Trophoblast cell (in vitro differentiated cells and primary cell): Measurements from ENCODE around the gene SH3GLB1.
A peak's percentile ranks its signal among the peaks of the same experiment; 100 is the strongest.

Source experiments
- DNase-seq, 2 donors: peaks; one replicate each; pipeline ENCODE4 v3.0.0-alpha.2; 2016
- H2AFZ ChIP-seq: 2 replicates; pipeline ENCODE4 v1.6.1; 2013; ENCODE audit warnings: low read length, moderate library complexity, mild to moderate bottlenecking; ENCODE audit not compliant: insufficient read depth, poor library complexity
- H2AK5ac ChIP-seq: 2 replicates; pipeline ENCODE4 v1.6.1; 2013; ENCODE audit warnings: mild to moderate bottlenecking, low read length
- H2BK120ac ChIP-seq: 2 replicates; pipeline ENCODE4 v1.6.1; 2013; ENCODE audit warnings: low read length, mild to moderate bottlenecking, moderate library complexity; ENCODE audit not compliant: insufficient read depth, poor library complexity
- H2BK12ac ChIP-seq: 2 replicates; pipeline ENCODE4 v1.6.1; 2013; ENCODE audit warnings: mild to moderate bottlenecking, low read length, moderate library complexity
- H2BK5ac ChIP-seq: 2 replicates; pipeline ENCODE4 v1.6.1; 2013; ENCODE audit warnings: low read length, low read depth, moderate library complexity, mild to moderate bottlenecking; ENCODE audit not compliant: poor library complexity
- H3K14ac ChIP-seq: 2 replicates; pipeline ENCODE4 v1.6.1; 2013; ENCODE audit warnings: mild to moderate bottlenecking, low read length
- H3K18ac ChIP-seq: 2 replicates; pipeline ENCODE4 v1.6.1; 2013; ENCODE audit warnings: mild to moderate bottlenecking, low read length
- H3K23ac ChIP-seq: 2 replicates; pipeline ENCODE4 v1.6.1; 2013; ENCODE audit warnings: low read length
- H3K27ac ChIP-seq: 2 replicates; pipeline ENCODE4 v1.5.1; 2013; ENCODE audit warnings: low read depth, mild to moderate bottlenecking, inconsistent platforms, low read length, moderate library complexity
- H3K27me3 ChIP-seq: 2 replicates; pipeline ENCODE4 v1.6.1; 2013; ENCODE audit warnings: inconsistent platforms, mild to moderate bottlenecking, low read length, moderate library complexity; ENCODE audit not compliant: insufficient read depth
- H3K36me3 ChIP-seq, 2 experiments: 1 replicate in 1 of 2; 2 replicates in 1 of 2; pipeline ENCODE4 v1.6.1; 2013; ENCODE audit warnings: low read length in 2 of 2, mild to moderate bottlenecking in 2 of 2, moderate library complexity in 1 of 2; ENCODE audit not compliant: insufficient read depth in 2 of 2, control insufficient read depth in 1 of 2
- H3K4ac ChIP-seq: 2 replicates; pipeline ENCODE4 v1.6.1; 2013; ENCODE audit warnings: low read depth, mild to moderate bottlenecking, low read length, moderate library complexity
- H3K4me1 ChIP-seq, 2 experiments: 1 replicate in 1 of 2; 2 replicates in 1 of 2; pipeline ENCODE4 v1.6.1; 2013; ENCODE audit warnings: low read length in 2 of 2, mild to moderate bottlenecking in 2 of 2, moderate library complexity in 1 of 2; ENCODE audit not compliant: insufficient read depth in 2 of 2, control insufficient read depth in 1 of 2
- H3K4me2 ChIP-seq: 2 replicates; pipeline ENCODE4 v1.6.1; 2013; ENCODE audit warnings: inconsistent platforms, mild to moderate bottlenecking, low read length, moderate library complexity
- H3K4me3 ChIP-seq: 2 replicates; pipeline ENCODE4 v1.5.1; 2013; ENCODE audit warnings: mild to moderate bottlenecking, low read depth, low read length, inconsistent platforms
- H3K79me1 ChIP-seq: one replicate; pipeline ENCODE4 v1.6.1; 2013; ENCODE audit warnings: low read length
- H3K79me2 ChIP-seq: 2 replicates; pipeline ENCODE4 v1.6.1; 2013; ENCODE audit warnings: low read length, mild to moderate bottlenecking; ENCODE audit not compliant: control insufficient read depth, insufficient read depth, poor library complexity
- H3K9ac ChIP-seq: 2 replicates; pipeline ENCODE4 v1.6.1; 2013; ENCODE audit warnings: mild to moderate bottlenecking, low read length
- H3K9me3 ChIP-seq: 2 replicates; pipeline ENCODE4 v1.6.1; 2013; ENCODE audit warnings: low read depth, mild to moderate bottlenecking, control low read depth, inconsistent platforms, low read length; ENCODE audit not compliant: insufficient read depth
- H4K12ac ChIP-seq: 2 replicates; pipeline ENCODE4 v1.6.1; 2013; ENCODE audit warnings: low read depth, mild to moderate bottlenecking, low read length, moderate library complexity
- H4K8ac ChIP-seq: 2 replicates; pipeline ENCODE4 v1.6.1; 2013; ENCODE audit warnings: low read depth, mild to moderate bottlenecking, low read length, moderate library complexity
- H4K91ac ChIP-seq: one replicate; pipeline ENCODE4 v1.6.1; 2013; ENCODE audit warnings: low read depth, mild to moderate bottlenecking, low read length, moderate library complexity
- WGBS: extraction: QIAGEN DNeasy Blood & Tissue Kit; methylation state at CpG from one replicate; pipeline ENCODE4 v1.1.7; 2013; ENCODE audit warnings: missing lambda C conversion rate; ENCODE audit not compliant: insufficient read length, insufficient coverage; ENCODE audit errors: extremely low coverage; 5-methylcytosine and 5-hydroxymethylcytosine counted together

SH3GLB1 gene

DNA sequence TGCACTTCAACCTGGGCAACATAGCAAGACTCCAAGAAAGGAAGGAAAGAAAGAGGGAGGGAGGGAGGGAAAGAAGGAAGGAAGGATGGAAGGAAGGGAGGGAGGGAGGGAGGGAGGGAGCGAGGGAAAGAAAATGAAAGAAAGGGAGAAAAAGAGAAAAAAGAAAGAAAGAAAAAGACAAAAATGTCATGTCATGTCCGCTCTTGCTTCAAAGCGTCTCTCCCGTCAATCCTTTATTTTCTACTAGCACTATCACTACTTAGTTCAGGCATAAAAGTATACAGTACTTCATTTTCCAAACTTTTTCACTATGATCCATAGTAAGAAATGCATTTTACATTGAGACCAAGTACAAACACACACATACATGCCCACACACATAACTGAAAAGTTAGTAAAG is 64.7 kb downstream of the SH3GLB1 start:
- Histone ChIP-seq H3K23ac (no peak overlapping the region), H2AFZ (no peak overlapping the region), H3K9ac (no peak overlapping the region), H3K4me3 (no peak overlapping the region), H3K18ac (no peak overlapping the region), H3K27me3 (no peaks in the 10 kb centered on the region), H3K79me2 (no peaks in the 10 kb centered on the region), H4K8ac (no peak overlapping the region), H3K9me3 (no peaks in the 10 kb centered on the region), H2BK120ac (no peak overlapping the region), H3K4me1 (peaks cover 3% of the 10 kb centered on the region in 2 experiments), H3K14ac (no peak overlapping the region), H3K27ac (no peak overlapping the region), H3K36me3 (no peaks in the 10 kb centered on the region), H2AK5ac (no peak overlapping the region), H3K79me1 (peaks cover 2% of the 10 kb centered on the region), H4K91ac (no peak overlapping the region), H2BK5ac (no peak overlapping the region), H2BK12ac (no peak overlapping the region), H4K12ac (no peak overlapping the region), H3K4me2 (no peak overlapping the region), H3K4ac (no peak overlapping the region)
- 100% methylated on average over 1 of the region's 4 CpGs for WGBS
- DNase-seq, result no peak

DNA sequence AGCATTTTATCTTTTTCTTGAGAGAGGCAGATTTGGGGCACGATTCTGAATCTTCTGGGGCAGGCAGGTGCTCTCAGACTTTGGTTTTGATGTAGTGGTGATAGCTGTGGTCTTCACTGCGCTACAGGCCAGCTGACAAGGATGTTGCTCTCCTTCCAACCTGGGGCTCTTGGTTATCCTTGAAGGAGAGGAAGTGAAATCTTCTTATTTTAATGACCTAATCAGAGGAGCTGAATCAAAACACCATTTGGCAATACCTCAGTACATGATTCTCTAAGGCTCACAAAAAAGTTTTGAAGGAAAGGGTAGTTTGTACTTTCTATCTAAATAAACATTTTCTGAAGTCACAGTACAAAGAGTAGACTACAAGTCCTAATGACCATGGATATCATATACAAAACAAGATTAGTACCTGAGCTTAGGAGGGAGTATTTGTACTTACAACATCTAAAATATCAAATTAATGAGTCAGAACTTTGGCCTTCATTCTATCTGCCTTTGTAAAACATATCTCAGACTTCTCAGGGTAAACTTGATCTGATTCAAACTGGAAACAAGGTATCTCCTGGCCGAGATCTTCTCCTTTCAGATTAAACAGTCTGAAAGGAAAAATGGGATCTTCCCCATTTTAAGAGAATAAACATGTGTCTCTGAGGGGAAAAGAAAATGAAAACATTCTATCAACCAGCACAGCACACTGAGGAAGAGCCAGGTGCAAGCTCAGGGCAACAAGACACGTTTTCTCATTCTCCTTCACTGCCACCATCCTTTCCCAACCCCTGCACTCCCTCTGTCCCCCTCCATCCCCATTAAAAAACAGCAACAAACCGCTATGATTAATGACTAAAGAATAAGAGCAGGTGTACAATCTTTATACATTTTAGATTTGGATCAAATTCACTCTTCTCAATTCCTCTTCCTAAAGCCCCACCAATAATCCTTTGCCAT is 69.2 kb downstream of the SH3GLB1 start:
- peaks cover 5 to 11% of the 10 kb centered on the region in 2 experiments for H3K4me1 ChIP-seq
- peak overlapping the region; percentile 83 for H2BK120ac ChIP-seq
- no peaks in the 10 kb centered on the region for H3K79me2 ChIP-seq
- no peaks in the 10 kb centered on the region for H3K36me3 ChIP-seq
- H3K27me3 ChIP-seq, result no peaks in the 10 kb centered on the region
- H3K4ac ChIP-seq, result no peak overlapping the region
- peak overlapping the region; percentile 13 for H4K91ac ChIP-seq
- H2BK5ac ChIP-seq, result peak overlapping the region; percentile 46
- H4K12ac ChIP-seq, result no peak overlapping the region
- H3K4me3 ChIP-seq, result no peak overlapping the region
- peak overlapping the region; percentile 31 for H3K4me2 ChIP-seq
- H4K8ac ChIP-seq, result peak overlapping the region; percentile 23
- H3K27ac ChIP-seq, result peak overlapping the region; percentile 36
- peak overlapping the region; percentile 55 for H2BK12ac ChIP-seq
- no CpG with 5 or more reads among the region's 5 CpGs for WGBS
- H3K9me3 ChIP-seq, result no peaks in the 10 kb centered on the region
- H2AK5ac ChIP-seq, result no peak overlapping the region
- DNase-seq, result peak in 1 of 2 donors; percentile 80
- no peak overlapping the region for H2AFZ ChIP-seq
- peaks cover 14% of the 10 kb centered on the region for H3K79me1 ChIP-seq
- no peak overlapping the region for H3K23ac ChIP-seq
- H3K14ac ChIP-seq, result peak overlapping the region; percentile 28
- H3K18ac ChIP-seq, result no peak overlapping the region
- H3K9ac ChIP-seq, result no peak overlapping the region

DNA sequence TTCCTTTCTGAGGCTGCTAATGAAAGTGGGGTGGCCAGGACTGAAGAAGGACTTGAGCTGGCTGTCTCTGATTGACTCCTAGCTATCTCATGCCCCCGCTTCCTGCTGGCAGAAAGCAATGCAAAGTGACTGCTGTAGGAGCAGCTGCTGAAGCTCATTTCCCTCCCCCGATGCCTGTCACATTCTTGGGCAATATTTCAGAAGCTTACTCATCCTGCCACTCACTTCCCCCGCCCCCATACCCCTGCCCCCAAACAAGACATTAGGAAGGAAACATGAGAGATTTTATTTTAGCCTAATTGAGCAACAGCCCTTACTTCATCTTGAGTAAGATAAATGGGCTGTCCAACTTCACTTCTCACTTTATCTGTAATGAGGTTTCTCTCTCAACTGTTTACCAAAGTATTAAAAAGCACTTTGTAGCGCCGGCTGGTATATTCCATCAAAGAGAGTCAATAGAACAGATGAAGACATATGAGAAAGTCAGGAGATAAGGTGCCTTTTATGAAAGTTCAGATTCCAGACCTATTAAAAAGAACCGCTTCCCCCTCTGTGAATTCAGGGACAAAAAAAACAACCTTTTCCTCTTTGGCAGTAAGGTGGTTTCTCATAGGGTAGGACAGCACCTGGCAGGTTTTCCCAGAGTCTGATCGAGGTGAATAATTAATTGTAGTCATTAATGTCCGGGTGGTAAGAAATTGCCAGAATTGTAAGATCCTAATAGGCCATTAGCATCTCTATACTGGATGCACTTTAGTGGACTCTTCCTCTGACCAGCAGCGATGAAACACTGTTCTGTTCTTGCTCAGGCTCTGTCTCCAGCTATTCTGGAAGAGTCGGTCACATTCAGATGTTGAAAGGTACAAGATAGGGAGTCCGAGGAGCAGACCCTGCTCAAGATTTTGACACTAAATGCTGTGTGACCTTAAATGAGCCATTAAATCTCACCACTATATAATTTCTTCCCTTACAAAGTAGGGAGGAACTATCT is 70.2 kb downstream of the SH3GLB1 start:
- Histone ChIP-seq H2BK12ac (peak overlapping the region; percentile 27), H3K4me1 (peaks cover 5 to 11% of the 10 kb centered on the region in 2 experiments), H3K14ac (no peak overlapping the region), H3K4me3 (no peak overlapping the region), H3K23ac (no peak overlapping the region), H3K27ac (peak overlapping the region; percentile 80), H3K79me2 (no peaks in the 10 kb centered on the region), H3K9ac (no peak overlapping the region), H3K27me3 (no peaks in the 10 kb centered on the region), H3K4ac (no peak overlapping the region), H3K4me2 (peak overlapping the region; percentile 31), H3K36me3 (no peaks in the 10 kb centered on the region), H2BK5ac (peak overlapping the region; percentile 46), H3K18ac (peak overlapping the region; percentile 59), H4K12ac (no peak overlapping the region), H4K91ac (peak overlapping the region; percentile 13), H2AFZ (no peak overlapping the region), H2BK120ac (peak overlapping the region; percentile 83), H3K79me1 (peaks cover 17% of the 10 kb centered on the region), H4K8ac (peak overlapping the region; percentile 23), H3K9me3 (no peaks in the 10 kb centered on the region), H2AK5ac (no peak overlapping the region)
- WGBS, result no CpG with 5 or more reads among the region's 11 CpGs
- peak; percentile 73 to 80 for DNase-seq

DNA sequence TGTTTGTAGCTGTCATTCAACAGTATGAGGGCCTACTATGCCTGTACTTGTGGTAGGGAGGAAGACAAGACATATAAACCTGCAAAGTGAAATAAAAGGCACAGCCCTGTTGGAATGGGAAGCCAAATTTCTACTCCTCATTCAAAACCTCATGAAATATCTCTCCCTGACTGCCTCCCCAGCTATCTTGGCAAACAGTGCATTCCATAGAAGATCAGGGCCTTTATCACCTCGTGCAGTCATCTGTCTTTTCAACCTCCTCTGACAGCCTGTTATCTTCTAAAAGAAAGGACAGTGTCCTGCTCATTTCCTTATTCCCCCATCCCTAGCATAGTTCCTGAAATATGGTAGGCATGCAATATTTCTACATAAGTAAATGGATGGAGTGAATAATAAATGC is 71.0 kb downstream of the SH3GLB1 start:
- no peak overlapping the region for H2BK5ac ChIP-seq

More for the DNA sequence above, 71.0 kb downstream of the SH3GLB1 start:
- H3K18ac ChIP-seq, result no peak overlapping the region
- H3K36me3 ChIP-seq, result no peaks in the 10 kb centered on the region
- H3K4me3 ChIP-seq, result no peak overlapping the region
- peak overlapping the region; percentile 80 for H3K27ac ChIP-seq
- no peak overlapping the region for H3K9ac ChIP-seq
- H3K14ac ChIP-seq, result no peak overlapping the region
- WGBS, result no CpG with 5 or more reads among the region's 1 CpG
- no peak overlapping the region for H4K8ac ChIP-seq
- H2BK12ac ChIP-seq, result no peak overlapping the region
- no peak overlapping the region for H2AK5ac ChIP-seq
- H3K79me1 ChIP-seq, result peaks cover 17% of the 10 kb centered on the region
- H4K91ac ChIP-seq, result no peak overlapping the region
- H3K79me2 ChIP-seq, result no peaks in the 10 kb centered on the region
- DNase-seq, result peak; percentile 75 to 90
- no peaks in the 10 kb centered on the region for H3K27me3 ChIP-seq
- H2AFZ ChIP-seq, result no peak overlapping the region
- H4K12ac ChIP-seq, result no peak overlapping the region
- no peak overlapping the region for H3K23ac ChIP-seq
- H3K9me3 ChIP-seq, result no peaks in the 10 kb centered on the region
- no peak overlapping the region for H3K4me2 ChIP-seq
- H2BK120ac ChIP-seq, result no peak overlapping the region
- no peak overlapping the region for H3K4ac ChIP-seq
- H3K4me1 ChIP-seq, result peaks cover 5 to 11% of the 10 kb centered on the region in 2 experiments
